ENCODE measurements around the gene TSPAN32.
"Not testable (repeated sequence)": the region's sequence is repeated elsewhere in the genome, so short reads cannot be mapped to it uniquely, and the experiment has no call there.

Gene TSPAN32

GRCh38 chr11:2276280-2277007 is 25.4 kb upstream of the TSPAN32 start:
- no peak for TF ChIP-seq EZH2phosphoT487 (IDR thresholded peaks at IDR 0.05; ENCODE audit: low read depth)
- TF ChIP-seq, protein P1, sequence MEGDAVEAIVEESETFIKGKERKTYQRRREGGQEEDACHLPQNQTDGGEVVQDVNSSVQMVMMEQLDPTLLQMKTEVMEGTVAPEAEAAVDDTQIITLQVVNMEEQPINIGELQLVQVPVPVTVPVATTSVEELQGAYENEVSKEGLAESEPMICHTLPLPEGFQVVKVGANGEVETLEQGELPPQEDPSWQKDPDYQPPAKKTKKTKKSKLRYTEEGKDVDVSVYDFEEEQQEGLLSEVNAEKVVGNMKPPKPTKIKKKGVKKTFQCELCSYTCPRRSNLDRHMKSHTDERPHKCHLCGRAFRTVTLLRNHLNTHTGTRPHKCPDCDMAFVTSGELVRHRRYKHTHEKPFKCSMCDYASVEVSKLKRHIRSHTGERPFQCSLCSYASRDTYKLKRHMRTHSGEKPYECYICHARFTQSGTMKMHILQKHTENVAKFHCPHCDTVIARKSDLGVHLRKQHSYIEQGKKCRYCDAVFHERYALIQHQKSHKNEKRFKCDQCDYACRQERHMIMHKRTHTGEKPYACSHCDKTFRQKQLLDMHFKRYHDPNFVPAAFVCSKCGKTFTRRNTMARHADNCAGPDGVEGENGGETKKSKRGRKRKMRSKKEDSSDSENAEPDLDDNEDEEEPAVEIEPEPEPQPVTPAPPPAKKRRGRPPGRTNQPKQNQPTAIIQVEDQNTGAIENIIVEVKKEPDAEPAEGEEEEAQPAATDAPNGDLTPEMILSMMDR (IDR thresholded peaks at IDR 0.05; ENCODE audit: low read depth, low read length), result no peak
- Histone ChIP-seq H3K27ac (ENCODE audit: low read length) (no peak overlapping the region), H4K20me1 (ENCODE audit: insufficient read depth, low read length) (no peaks in the 10 kb centered on the region), H2AFZ (ENCODE audit: low read depth, low read length) (no peak overlapping the region), H3K4me1 (ENCODE audit: low read length) (no peaks in the 10 kb centered on the region), H3K36me3 (replicated peaks; ENCODE audit: low read depth, low read length) (no peaks in the 10 kb centered on the region), H3K4me3 (ENCODE audit: low read length) (no peak overlapping the region), H3K9ac (ENCODE audit: low read length) (no peak overlapping the region), H3K4me2 (ENCODE audit: low read length) (no peak overlapping the region), H3K79me2 (ENCODE audit: low read length) (no peaks in the 10 kb centered on the region), H3K9me3 (ENCODE audit: insufficient read depth, low read length) (0 out of 2 replicates have a peak, but pooled peaks cover 5% of the 10 kb centered on the region), H3K27me3 (ENCODE audit: low read depth, low read length) (peaks cover 27% of the 10 kb centered on the region)

DNA sequence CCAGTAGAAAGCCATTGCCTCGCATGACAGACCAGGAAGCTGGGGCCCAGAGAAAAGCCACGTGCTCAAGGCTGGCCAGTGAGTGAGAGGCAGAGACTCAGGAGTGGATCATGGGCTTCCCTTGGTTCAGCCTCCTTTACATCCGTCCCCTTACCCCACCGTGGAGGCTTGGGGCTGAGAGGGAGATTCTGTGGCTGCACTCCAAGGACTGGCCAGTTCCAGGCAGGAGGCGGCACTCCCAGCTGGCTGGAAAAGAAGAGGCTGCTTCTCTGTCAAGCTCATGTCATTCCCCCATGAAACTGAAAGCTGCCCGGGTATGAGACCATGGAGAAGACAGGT is 24.8 kb upstream of the TSPAN32 start:
- H3K9me3 ChIP-seq (ENCODE audit: insufficient read depth, low read length), result 0 out of 2 replicates have a peak, but pooled peaks cover 5% of the 10 kb centered on the region
- no peaks in the 10 kb centered on the region for H3K4me1 ChIP-seq (ENCODE audit: low read length)
- H4K20me1 ChIP-seq (ENCODE audit: insufficient read depth, low read length), result no peaks in the 10 kb centered on the region
- no peak overlapping the region for H3K27ac ChIP-seq (ENCODE audit: low read length)
- H3K79me2 ChIP-seq (ENCODE audit: low read length), result no peaks in the 10 kb centered on the region
- no peak overlapping the region for H3K9ac ChIP-seq (ENCODE audit: low read length)
- H3K4me3 ChIP-seq (ENCODE audit: low read length), result no peak overlapping the region
- no peak overlapping the region for H3K4me2 ChIP-seq (ENCODE audit: low read length)
- TF ChIP-seq, protein P1 (IDR thresholded peaks at IDR 0.05; ENCODE audit: low read depth, low read length), result no peak
- TF ChIP-seq EZH2phosphoT487 (IDR thresholded peaks at IDR 0.05; ENCODE audit: low read depth), result no peak
- no peak overlapping the region for H2AFZ ChIP-seq (ENCODE audit: low read depth, low read length)
- H3K36me3 ChIP-seq (replicated peaks; ENCODE audit: low read depth, low read length), result no peaks in the 10 kb centered on the region
- H3K27me3 ChIP-seq (ENCODE audit: low read depth, low read length), result peaks cover 27% of the 10 kb centered on the region

GRCh38 chr11:2277933-2278523 is 23.8 kb upstream of the TSPAN32 start:
- TF ChIP-seq, protein P1 (IDR thresholded peaks at IDR 0.05; ENCODE audit: low read depth, low read length), result no peak
- TF ChIP-seq EZH2phosphoT487 (IDR thresholded peaks at IDR 0.05; ENCODE audit: low read depth), result no peak
- Histone ChIP-seq H4K20me1 (ENCODE audit: insufficient read depth, low read length) (no peaks in the 10 kb centered on the region), H3K27ac (ENCODE audit: low read length) (no peak overlapping the region), H3K4me1 (ENCODE audit: low read length) (no peaks in the 10 kb centered on the region), H3K9me3 (ENCODE audit: insufficient read depth, low read length) (0 out of 2 replicates have a peak, but pooled peaks cover 5% of the 10 kb centered on the region), H2AFZ (ENCODE audit: low read depth, low read length) (no peak overlapping the region), H3K9ac (ENCODE audit: low read length) (no peak overlapping the region), H3K4me2 (ENCODE audit: low read length) (no peak overlapping the region), H3K27me3 (ENCODE audit: low read depth, low read length) (peaks cover 37% of the 10 kb centered on the region), H3K36me3 (replicated peaks; ENCODE audit: low read depth, low read length) (no peaks in the 10 kb centered on the region), H3K4me3 (ENCODE audit: low read length) (no peak overlapping the region), H3K79me2 (ENCODE audit: low read length) (no peaks in the 10 kb centered on the region)

DNA sequence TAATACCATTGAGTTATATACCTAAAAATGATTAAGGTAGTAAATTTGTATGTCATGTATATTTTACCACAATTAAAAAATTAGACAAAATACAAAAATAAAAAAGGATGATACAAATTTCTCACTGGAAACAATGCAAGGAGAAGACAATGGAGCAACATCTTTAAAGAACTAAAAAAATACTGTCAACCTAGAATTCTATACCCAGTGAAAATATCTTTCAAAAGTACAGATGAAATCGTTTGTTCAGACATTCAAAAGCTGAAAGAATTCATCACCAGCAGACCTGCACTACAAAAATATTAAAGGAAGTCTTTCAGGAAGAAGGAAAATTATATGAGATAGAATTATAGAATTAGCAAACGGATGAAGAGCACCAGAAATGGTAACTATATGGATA is 21.6 kb upstream of the TSPAN32 start:
- Histone ChIP-seq H3K4me1 (ENCODE audit: low read length) (no peaks in the 10 kb centered on the region), H2AFZ (ENCODE audit: low read depth, low read length) (no peak overlapping the region), H3K4me3 (ENCODE audit: low read length) (no peak overlapping the region), H3K27me3 (ENCODE audit: low read depth, low read length) (peaks cover 47% of the 10 kb centered on the region), H3K9me3 (ENCODE audit: insufficient read depth, low read length) (0 out of 2 replicates have a peak, but pooled peaks cover 5% of the 10 kb centered on the region), H3K27ac (ENCODE audit: low read length) (no peak overlapping the region), H3K79me2 (ENCODE audit: low read length) (no peaks in the 10 kb centered on the region), H3K36me3 (replicated peaks; ENCODE audit: low read depth, low read length) (no peaks in the 10 kb centered on the region), H3K9ac (ENCODE audit: low read length) (no peak overlapping the region), H4K20me1 (ENCODE audit: insufficient read depth, low read length) (no peaks in the 10 kb centered on the region), H3K4me2 (ENCODE audit: low read length) (no peak overlapping the region)
- TF ChIP-seq, protein P1 (IDR thresholded peaks at IDR 0.05; ENCODE audit: low read depth, low read length), result no peak
- no peak for TF ChIP-seq EZH2phosphoT487 (IDR thresholded peaks at IDR 0.05; ENCODE audit: low read depth)

- not testable (repeated sequence) for H3K9ac ChIP-seq (ENCODE audit: low read length)
These were observed 15.5 kb upstream of the TSPAN32 start for GRCh38 chr11:2286350-2286749.

More at GRCh38 chr11:2286350-2286749, 15.5 kb upstream of the TSPAN32 start:
- H3K9me3 ChIP-seq (ENCODE audit: insufficient read depth, low read length); H3K4me2 ChIP-seq (ENCODE audit: low read length); H3K27ac ChIP-seq (ENCODE audit: low read length); H2AFZ ChIP-seq (ENCODE audit: low read depth, low read length); H3K4me1 ChIP-seq (ENCODE audit: low read length); H4K20me1 ChIP-seq (ENCODE audit: insufficient read depth, low read length); H3K4me3 ChIP-seq (ENCODE audit: low read length); H3K36me3 ChIP-seq (replicated peaks; ENCODE audit: low read depth, low read length); H3K79me2 ChIP-seq (ENCODE audit: low read length): not testable (repeated sequence)
- peaks cover 23% of the 10 kb centered on the region for H3K27me3 ChIP-seq (ENCODE audit: low read depth, low read length)

All from OCI-LY3 (cell line).